Parathyroid adenoma (tissue), 2 donors: ENCODE data around the gene PAPSS1.

ENCODE experiments used
- H2AFZ ChIP-seq: fragments of 300-600 bp; sonication (generic); one replicate; pipeline ENCODE4 v1.7.0; 2017; ENCODE audit warnings: antibody characterized with exemption, mild to moderate bottlenecking
- H3K27ac ChIP-seq: fragments of 300-600 bp; sonication (generic); one replicate; pipeline ENCODE4 v1.7.0; 2017
- H3K27me3 ChIP-seq: fragments of 300-600 bp; sonication (generic); one replicate; pipeline ENCODE4 v1.7.0; 2017; ENCODE audit warnings: low read length; ENCODE audit not compliant: control insufficient read depth, insufficient read depth
- H3K36me3 ChIP-seq: fragments of 300-600 bp; sonication (generic); one replicate; pipeline ENCODE4 v1.7.0; 2017; ENCODE audit warnings: low read length; ENCODE audit not compliant: control insufficient read depth, insufficient read depth
- H3K4me1 ChIP-seq: fragments of 300-600 bp; sonication (generic); one replicate; pipeline ENCODE4 v1.7.0; 2017; ENCODE audit warnings: control low read depth
- H3K4me2 ChIP-seq: fragments of 300-600 bp; sonication (generic); one replicate; pipeline ENCODE4 v1.7.0; 2017; ENCODE audit warnings: low read length
- H3K4me3 ChIP-seq: fragments of 300-600 bp; sonication (generic); one replicate; pipeline ENCODE4 v1.7.0; 2017; ENCODE audit warnings: low read depth, low read length
- H3K79me2 ChIP-seq: fragments of 300-600 bp; sonication (generic); one replicate; pipeline ENCODE4 v1.7.0; 2017; ENCODE audit warnings: control low read depth
- H3K9ac ChIP-seq: fragments of 300-600 bp; sonication (generic); one replicate; pipeline ENCODE4 v1.7.0; 2017; ENCODE audit warnings: mild to moderate bottlenecking
- H3K9me3 ChIP-seq: fragments of 300-600 bp; sonication (generic); one replicate; pipeline ENCODE4 v1.7.0; 2017; ENCODE audit warnings: low read length; ENCODE audit not compliant: control insufficient read depth
- TF ChIP-seq, protein P1 (sequence below): fragments of 300-600 bp; sonication (generic); IDR thresholded peaks from one replicate; pipeline ENCODE4 v1.7.0; 2017; ENCODE audit warnings: antibody characterized with exemption, mild to moderate bottlenecking
- donor health status: primary hyperparathyroidism.

Gene PAPSS1

DNA sequence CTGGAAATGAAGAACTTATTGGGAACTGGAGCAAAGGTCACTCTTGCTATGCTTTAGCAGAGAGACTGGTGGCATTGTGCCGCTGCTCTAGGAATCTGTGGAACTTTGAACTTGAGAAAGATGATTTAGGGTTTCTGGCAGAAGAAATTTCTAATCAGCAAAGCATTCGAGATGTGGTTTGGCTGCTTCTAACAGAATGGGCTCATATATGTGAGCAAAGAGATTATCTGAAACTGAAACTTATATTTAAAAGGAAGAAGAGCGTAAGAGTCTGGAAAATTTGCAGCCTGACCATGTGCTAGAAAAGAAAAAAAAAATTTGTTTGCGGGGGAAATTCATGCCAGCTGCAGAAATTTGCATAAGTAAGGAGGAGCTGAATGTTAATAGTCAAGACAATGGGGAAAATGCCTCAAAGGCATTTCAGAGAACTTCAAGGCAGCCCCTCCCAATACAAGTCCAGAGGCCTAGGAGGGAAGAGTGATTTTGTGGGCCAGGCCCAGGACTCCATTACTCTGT is 35.9 kb upstream of the PAPSS1 start:
- H3K9ac ChIP-seq: no peak overlapping the region
- no peaks in the 10 kb centered on the region for H3K36me3 ChIP-seq

DNA sequence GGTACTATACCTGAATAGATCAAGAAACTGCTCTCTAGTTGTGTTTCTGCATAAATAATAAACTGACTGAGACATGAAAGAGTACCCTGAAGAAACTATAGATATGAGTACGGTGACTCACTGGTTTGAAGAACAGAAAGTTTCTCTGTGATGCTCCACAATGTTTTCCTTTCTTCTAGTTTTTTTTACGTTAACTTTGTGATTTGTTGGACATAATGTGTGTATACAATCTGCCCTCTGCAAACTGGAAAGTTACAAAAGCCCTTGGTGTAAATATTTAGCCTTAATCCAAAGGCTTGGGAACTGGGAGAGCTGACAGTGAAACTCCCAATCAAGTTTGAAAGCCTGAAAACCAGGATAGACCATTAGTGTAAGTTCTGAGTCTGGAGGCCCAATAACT is 31.6 kb upstream of the PAPSS1 start:
- TF ChIP-seq, protein P1, sequence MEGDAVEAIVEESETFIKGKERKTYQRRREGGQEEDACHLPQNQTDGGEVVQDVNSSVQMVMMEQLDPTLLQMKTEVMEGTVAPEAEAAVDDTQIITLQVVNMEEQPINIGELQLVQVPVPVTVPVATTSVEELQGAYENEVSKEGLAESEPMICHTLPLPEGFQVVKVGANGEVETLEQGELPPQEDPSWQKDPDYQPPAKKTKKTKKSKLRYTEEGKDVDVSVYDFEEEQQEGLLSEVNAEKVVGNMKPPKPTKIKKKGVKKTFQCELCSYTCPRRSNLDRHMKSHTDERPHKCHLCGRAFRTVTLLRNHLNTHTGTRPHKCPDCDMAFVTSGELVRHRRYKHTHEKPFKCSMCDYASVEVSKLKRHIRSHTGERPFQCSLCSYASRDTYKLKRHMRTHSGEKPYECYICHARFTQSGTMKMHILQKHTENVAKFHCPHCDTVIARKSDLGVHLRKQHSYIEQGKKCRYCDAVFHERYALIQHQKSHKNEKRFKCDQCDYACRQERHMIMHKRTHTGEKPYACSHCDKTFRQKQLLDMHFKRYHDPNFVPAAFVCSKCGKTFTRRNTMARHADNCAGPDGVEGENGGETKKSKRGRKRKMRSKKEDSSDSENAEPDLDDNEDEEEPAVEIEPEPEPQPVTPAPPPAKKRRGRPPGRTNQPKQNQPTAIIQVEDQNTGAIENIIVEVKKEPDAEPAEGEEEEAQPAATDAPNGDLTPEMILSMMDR: no peak
- Histone ChIP-seq H3K9ac (no peak overlapping the region), H3K4me2 (no peak overlapping the region), H3K27me3 (no peaks in the 10 kb centered on the region), H3K9me3 (no peaks in the 10 kb centered on the region), H3K4me1 (no peaks in the 10 kb centered on the region), H3K79me2 (no peaks in the 10 kb centered on the region), H3K36me3 (no peaks in the 10 kb centered on the region), H2AFZ (no peak overlapping the region), H3K4me3 (no peak overlapping the region), H3K27ac (no peak overlapping the region)

More for the DNA sequence above, 35.9 kb upstream of the PAPSS1 start:
- Histone ChIP-seq H3K4me3 (no peak overlapping the region), H3K4me1 (no peaks in the 10 kb centered on the region), H3K27me3 (no peaks in the 10 kb centered on the region), H2AFZ (no peak overlapping the region), H3K4me2 (no peak overlapping the region), H3K27ac (no peak overlapping the region), H3K79me2 (no peaks in the 10 kb centered on the region), H3K9me3 (no peaks in the 10 kb centered on the region)
- TF ChIP-seq, protein P1: no peak

DNA sequence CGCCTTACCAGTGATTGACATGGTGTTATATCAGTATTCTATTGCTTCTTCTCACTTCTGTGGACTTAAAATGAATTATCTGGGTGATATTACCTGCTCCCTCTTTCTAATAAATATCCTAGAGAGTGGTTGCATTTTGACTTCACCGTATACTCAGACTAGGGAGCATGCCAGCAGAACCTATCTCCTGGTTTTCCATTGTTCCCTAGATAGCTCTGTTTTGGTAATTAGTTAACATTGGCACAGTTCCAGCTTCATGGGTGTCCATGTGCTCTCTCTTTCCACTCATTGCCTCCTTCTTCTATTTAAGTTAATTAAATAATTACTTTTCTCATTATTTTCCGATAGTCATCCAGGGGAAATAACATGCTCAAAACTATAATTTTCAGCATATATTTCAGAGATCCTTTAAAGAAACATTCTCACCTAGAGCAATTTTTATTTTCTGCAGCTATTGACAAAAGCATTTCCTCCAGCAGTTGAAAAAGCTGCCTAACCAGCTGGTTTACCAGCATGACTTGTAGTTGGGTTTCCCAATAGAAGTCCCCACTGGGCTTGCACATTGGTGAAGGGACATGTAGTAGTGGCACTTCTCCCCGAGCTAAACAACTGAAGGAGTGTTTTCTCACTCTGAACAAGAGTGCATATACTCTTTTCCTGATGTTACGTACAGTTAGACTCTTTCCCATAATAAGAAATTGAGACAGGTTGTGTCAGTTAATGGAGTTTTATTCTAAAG is 27.9 kb upstream of the PAPSS1 start:
- Histone ChIP-seq H3K4me2 (no peak overlapping the region), H3K27ac (no peak overlapping the region), H2AFZ (no peak overlapping the region), H3K4me3 (no peak overlapping the region), H3K4me1 (no peaks in the 10 kb centered on the region), H3K79me2 (no peaks in the 10 kb centered on the region), H3K9ac (no peak overlapping the region), H3K9me3 (no peaks in the 10 kb centered on the region), H3K27me3 (no peaks in the 10 kb centered on the region), H3K36me3 (no peaks in the 10 kb centered on the region)
- TF ChIP-seq, protein P1: no peak

DNA sequence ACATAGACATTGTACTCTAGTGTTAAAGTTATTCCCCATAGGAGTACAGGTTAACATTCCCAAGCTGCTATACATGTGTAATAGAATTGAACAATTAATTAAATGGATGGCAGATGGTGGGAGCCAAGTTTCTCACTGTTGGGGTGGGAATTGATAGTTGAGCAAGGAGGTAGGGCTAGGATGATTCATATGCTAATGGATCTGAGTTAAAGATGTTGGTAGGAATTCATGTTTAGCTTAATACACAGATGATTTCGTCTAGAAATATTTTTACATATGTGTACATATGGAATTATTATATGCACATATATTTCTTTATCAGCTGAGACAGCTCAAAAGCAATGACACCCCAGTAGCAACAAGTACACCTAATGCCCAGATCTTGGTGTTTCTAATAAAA is 26.1 kb upstream of the PAPSS1 start:
- H3K27me3 ChIP-seq: no peaks in the 10 kb centered on the region
- H3K9me3 ChIP-seq: no peaks in the 10 kb centered on the region
- no peaks in the 10 kb centered on the region for H3K4me1 ChIP-seq
- TF ChIP-seq, protein P1: no peak
- no peak overlapping the region for H3K4me2 ChIP-seq
- H2AFZ ChIP-seq: no peak overlapping the region
- H3K4me3 ChIP-seq: no peak overlapping the region
- H3K9ac ChIP-seq: no peak overlapping the region
- H3K79me2 ChIP-seq: no peaks in the 10 kb centered on the region
- H3K36me3 ChIP-seq: no peaks in the 10 kb centered on the region
- no peak overlapping the region for H3K27ac ChIP-seq

DNA sequence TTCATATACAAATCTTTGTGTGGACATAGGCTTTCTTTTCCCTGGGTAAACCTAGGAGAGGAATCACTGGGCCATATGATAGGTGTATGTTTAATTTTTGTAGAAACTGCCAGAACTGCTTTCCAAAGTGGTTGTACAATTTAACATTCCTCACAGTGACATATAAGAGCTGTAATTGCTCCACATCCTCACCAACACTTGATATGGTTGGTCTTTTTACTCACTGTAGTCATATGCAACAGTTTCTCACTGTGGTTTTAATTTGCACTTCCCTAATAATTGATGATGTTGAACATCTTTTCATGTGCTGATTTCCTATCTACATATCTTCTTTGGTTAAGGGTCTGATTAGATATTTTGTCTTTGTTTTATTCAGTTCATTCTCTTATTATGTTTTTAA is 24.5 kb upstream of the PAPSS1 start:
- TF ChIP-seq, protein P1: no peak
- Histone ChIP-seq H3K36me3 (no peaks in the 10 kb centered on the region), H3K4me1 (no peaks in the 10 kb centered on the region)

More for the DNA sequence above, 24.5 kb upstream of the PAPSS1 start:
- H2AFZ ChIP-seq: no peak overlapping the region
- no peak overlapping the region for H3K4me2 ChIP-seq
- H3K4me3 ChIP-seq: no peak overlapping the region
- no peaks in the 10 kb centered on the region for H3K79me2 ChIP-seq
- H3K9me3 ChIP-seq: no peaks in the 10 kb centered on the region
- no peak overlapping the region for H3K27ac ChIP-seq
- H3K9ac ChIP-seq: no peak overlapping the region
- H3K27me3 ChIP-seq: no peaks in the 10 kb centered on the region
